SK-N-SH treated with all-trans-retinoic acid at 6 μM for 48 hours (cell line): ENCODE results near the gene HSPG2.

Experiments used
- ATAC-seq: fragments of 200-7000 bp; cut with Tn5 transposase; 3 replicates; pipeline ENCODE4 v1.9.1; 2020; ENCODE audit warnings: mild to moderate bottlenecking, moderate library complexity
- ARNTL ChIP-seq: fragments of 450-650 bp; formaldehyde crosslinking; IDR thresholded peaks from 2 replicates; pipeline ENCODE4 v1.5.0; 2020; ENCODE audit warnings: low read depth, mild to moderate bottlenecking, moderate library complexity, borderline replicate concordance
- BACH2 ChIP-seq: fragments of 250-450 bp; sonication (Bioruptor Pico); IDR thresholded peaks from 2 replicates; pipeline ENCODE4 v1.9.0; 2021; ENCODE audit warnings: mild to moderate bottlenecking, borderline replicate concordance
- CSDC2 ChIP-seq: fragments of 250-450 bp; sonication (Bioruptor Pico); IDR thresholded peaks from 2 replicates; pipeline ENCODE4 v1.5.0; 2020; ENCODE audit warnings: mild to moderate bottlenecking, moderate library complexity
- ESRRG ChIP-seq: fragments of 250-450 bp; sonication (Bioruptor Pico); IDR thresholded peaks from 2 replicates; pipeline ENCODE4 v1.6.1; 2021; ENCODE audit warnings: mild to moderate bottlenecking
- GLIS3 ChIP-seq: fragments of 250-450 bp; sonication (Bioruptor Pico); IDR thresholded peaks from 2 replicates; pipeline ENCODE4 v1.5.0; 2020; ENCODE audit warnings: mild to moderate bottlenecking, moderate library complexity
- ISL1 ChIP-seq: fragments of 250-450 bp; sonication (Bioruptor Pico); IDR thresholded peaks from 2 replicates; pipeline ENCODE4 v2.1.2; 2022; ENCODE audit warnings: mild to moderate bottlenecking, moderate library complexity
- PPARA ChIP-seq: fragments of 250-450 bp; sonication (Bioruptor Pico); IDR thresholded peaks from 2 replicates; pipeline ENCODE4 v1.5.0; 2020; ENCODE audit warnings: mild to moderate bottlenecking, borderline replicate concordance
- SNAI2 ChIP-seq: fragments of 250-450 bp; sonication (Bioruptor Pico); IDR thresholded peaks from 2 replicates; pipeline ENCODE4 v1.5.0; 2020; ENCODE audit warnings: mild to moderate bottlenecking, moderate library complexity
- TOX ChIP-seq: fragments of 250-450 bp; sonication (Bioruptor Pico); IDR thresholded peaks from 2 replicates; pipeline ENCODE4 v1.8.0; 2021; ENCODE audit warnings: mild to moderate bottlenecking, moderate library complexity, borderline replicate concordance
- ZC3H10 ChIP-seq: fragments of 250-450 bp; sonication (Bioruptor Pico); IDR thresholded peaks from 2 replicates; pipeline ENCODE4 v1.5.1; 2021; ENCODE audit warnings: mild to moderate bottlenecking, moderate library complexity
- ZFP3 ChIP-seq: fragments of 250-450 bp; sonication (Bioruptor Pico); IDR thresholded peaks from 2 replicates; pipeline ENCODE4 v1.5.0; 2020; ENCODE audit warnings: mild to moderate bottlenecking, moderate library complexity
- ZFP30 ChIP-seq: fragments of 450-650 bp; formaldehyde crosslinking; IDR thresholded peaks from 2 replicates; pipeline ENCODE4 v1.5.0; 2022; ENCODE audit warnings: mild to moderate bottlenecking, moderate library complexity
- ZNF70 ChIP-seq: fragments of 450-650 bp; formaldehyde crosslinking; IDR thresholded peaks from 2 replicates; pipeline ENCODE4 v1.5.0; 2020; ENCODE audit warnings: mild to moderate bottlenecking, moderate library complexity
- ZNF8 ChIP-seq: fragments of 450-650 bp; formaldehyde crosslinking; IDR thresholded peaks from 2 replicates; pipeline ENCODE4 v1.5.0; 2020; ENCODE audit warnings: mild to moderate bottlenecking, moderate library complexity
- TF ChIP-seq, protein P1 (sequence below): fragments of 250-450 bp; sonication (Bioruptor Pico); IDR thresholded peaks from 2 replicates; pipeline ENCODE4 v1.5.1; 2020; ENCODE audit warnings: low read depth, mild to moderate bottlenecking, moderate library complexity
- TF ChIP-seq, protein P2 (sequence below): fragments of 250-450 bp; sonication (Bioruptor Pico); IDR thresholded peaks from 2 replicates; pipeline ENCODE4 v1.8.0; 2021; ENCODE audit warnings: low read depth, mild to moderate bottlenecking, moderate library complexity, borderline replicate concordance
- TF ChIP-seq, protein P3 (sequence below): fragments of 250-450 bp; sonication (Bioruptor Pico); IDR thresholded peaks from 2 replicates; pipeline ENCODE4 v1.8.0; 2020; ENCODE audit warnings: mild to moderate bottlenecking, moderate library complexity, borderline replicate concordance
- TF ChIP-seq, protein P4 (sequence below): fragments of 250-450 bp; sonication (Bioruptor Pico); IDR thresholded peaks from 2 replicates; pipeline ENCODE4 v1.5.0; 2020; ENCODE audit warnings: mild to moderate bottlenecking, moderate library complexity

The HSPG2 gene

DNA sequence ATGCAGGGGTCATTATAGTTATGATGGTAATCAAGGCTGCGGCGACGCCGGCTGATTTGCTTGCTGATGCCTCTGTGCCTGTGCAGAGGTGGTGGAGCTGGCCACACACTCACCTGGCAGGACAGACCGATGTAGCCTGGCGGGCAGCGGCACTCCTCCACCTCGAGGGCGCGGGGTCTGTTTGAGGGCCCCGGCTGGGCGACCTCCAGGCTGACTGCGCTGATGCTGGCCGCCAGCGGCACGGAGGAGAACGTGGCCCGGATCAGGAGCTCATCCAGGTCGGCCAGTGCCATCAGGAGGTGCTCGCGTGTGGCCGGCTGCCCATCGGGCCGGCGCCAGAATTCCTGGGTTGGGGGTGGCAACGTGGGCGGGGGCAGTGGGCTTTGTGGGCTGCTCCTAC, 72.4 kb downstream of the HSPG2 start:
- no peak for ATAC-seq
- TF ChIP-seq ZFP3 (CRISPR knock-in tag), result no peak
- TF ChIP-seq, protein P1, sequence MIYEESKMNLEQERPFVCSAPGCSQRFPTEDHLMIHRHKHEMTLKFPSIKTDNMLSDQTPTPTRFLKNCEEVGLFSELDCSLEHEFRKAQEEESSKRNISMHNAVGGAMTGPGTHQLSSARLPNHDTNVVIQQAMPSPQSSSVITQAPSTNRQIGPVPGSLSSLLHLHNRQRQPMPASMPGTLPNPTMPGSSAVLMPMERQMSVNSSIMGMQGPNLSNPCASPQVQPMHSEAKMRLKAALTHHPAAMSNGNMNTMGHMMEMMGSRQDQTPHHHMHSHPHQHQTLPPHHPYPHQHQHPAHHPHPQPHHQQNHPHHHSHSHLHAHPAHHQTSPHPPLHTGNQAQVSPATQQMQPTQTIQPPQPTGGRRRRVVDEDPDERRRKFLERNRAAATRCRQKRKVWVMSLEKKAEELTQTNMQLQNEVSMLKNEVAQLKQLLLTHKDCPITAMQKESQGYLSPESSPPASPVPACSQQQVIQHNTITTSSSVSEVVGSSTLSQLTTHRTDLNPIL (CRISPR knock-in tag), result no peak
- no peak for TF ChIP-seq SNAI2 (CRISPR knock-in tag)
- TF ChIP-seq ZFP30 (CRISPR knock-in tag), result no peak
- no peak for TF ChIP-seq ZNF8 (CRISPR knock-in tag)
- TF ChIP-seq, protein P2, sequence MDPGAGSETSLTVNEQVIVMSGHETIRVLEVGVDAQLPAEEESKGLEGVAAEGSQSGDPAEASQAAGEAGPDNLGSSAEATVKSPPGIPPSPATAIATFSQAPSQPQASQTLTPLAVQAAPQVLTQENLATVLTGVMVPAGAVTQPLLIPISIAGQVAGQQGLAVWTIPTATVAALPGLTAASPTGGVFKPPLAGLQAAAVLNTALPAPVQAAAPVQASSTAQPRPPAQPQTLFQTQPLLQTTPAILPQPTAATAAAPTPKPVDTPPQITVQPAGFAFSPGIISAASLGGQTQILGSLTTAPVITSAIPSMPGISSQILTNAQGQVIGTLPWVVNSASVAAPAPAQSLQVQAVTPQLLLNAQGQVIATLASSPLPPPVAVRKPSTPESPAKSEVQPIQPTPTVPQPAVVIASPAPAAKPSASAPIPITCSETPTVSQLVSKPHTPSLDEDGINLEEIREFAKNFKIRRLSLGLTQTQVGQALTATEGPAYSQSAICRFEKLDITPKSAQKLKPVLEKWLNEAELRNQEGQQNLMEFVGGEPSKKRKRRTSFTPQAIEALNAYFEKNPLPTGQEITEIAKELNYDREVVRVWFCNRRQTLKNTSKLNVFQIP (CRISPR knock-in tag), result no peak
- TF ChIP-seq CSDC2 (CRISPR knock-in tag), result no peak
- TF ChIP-seq, protein P3, sequence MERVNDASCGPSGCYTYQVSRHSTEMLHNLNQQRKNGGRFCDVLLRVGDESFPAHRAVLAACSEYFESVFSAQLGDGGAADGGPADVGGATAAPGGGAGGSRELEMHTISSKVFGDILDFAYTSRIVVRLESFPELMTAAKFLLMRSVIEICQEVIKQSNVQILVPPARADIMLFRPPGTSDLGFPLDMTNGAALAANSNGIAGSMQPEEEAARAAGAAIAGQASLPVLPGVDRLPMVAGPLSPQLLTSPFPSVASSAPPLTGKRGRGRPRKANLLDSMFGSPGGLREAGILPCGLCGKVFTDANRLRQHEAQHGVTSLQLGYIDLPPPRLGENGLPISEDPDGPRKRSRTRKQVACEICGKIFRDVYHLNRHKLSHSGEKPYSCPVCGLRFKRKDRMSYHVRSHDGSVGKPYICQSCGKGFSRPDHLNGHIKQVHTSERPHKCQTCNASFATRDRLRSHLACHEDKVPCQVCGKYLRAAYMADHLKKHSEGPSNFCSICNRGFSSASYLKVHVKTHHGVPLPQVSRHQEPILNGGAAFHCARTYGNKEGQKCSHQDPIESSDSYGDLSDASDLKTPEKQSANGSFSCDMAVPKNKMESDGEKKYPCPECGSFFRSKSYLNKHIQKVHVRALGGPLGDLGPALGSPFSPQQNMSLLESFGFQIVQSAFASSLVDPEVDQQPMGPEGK (CRISPR knock-in tag), result no peak
- TF ChIP-seq BACH2 (CRISPR knock-in tag), result no peak

DNA sequence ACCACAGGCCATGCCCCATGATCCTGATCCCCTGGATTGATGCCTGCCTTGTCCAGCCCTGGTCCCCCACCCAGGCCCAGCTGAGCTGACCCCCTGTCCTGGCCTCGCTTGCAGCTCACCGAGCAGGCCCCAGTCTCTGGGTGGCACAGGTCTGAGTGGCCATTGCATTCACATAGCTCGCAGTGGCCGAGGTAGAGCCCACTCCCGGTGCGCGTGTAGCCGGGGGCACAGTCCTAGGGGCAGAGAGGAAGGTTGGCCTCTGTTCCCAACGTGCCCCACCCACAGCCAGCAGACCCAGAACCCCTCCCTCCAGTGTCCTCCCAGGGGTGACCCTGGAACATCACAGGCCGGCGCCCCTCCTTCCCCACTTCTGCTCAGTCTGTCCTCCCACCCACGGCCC, 73.1 kb downstream of the HSPG2 start:
- no peak for ATAC-seq
- TF ChIP-seq ZFP30 (CRISPR knock-in tag) (no peak), TOX (CRISPR knock-in tag) (no peak), GLIS3 (CRISPR knock-in tag) (no peak)
- TF ChIP-seq, protein P1 (CRISPR knock-in tag), result no peak

DNA sequence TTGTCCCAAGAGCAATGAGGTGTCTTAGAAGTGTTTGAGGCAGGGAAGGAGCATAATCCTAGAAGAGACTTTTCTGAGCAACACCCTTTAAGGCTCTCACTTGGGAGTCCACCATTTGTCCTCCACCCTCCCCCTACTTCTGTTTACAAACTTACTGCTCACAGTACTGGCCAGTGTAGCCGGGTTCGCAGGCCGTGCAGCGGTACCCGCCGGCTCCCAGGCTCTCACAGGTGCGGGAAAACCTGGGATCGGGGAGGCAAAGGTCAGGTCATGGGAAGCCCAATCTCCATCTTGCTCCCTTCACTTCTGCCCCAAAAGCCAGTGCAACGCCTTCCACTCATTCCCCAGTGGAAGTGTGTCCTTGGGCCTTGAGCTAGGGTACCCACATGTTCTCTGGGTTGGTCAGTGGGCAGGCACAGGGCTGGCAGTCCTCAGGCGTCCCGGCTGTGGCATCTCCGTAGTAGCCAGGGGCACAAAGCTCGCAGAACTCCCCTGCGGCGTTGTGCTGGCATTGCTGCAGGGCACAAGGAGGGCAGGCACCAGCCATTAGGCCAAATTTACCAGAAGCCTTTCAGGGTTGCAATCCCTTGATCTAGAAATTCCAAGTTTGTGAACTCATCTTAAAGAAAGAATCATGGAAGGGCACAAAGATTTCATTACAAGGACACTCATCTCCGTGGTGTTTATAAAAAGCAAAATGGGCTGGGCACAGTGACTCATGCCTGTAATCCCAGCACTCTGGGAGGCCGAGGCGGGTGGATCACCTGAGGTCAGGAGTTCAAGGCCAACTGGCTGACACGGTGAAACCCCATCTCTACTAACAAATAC, 75.3 kb downstream of the HSPG2 start:
- TF ChIP-seq ISL1 (CRISPR knock-in tag) (no peak), ARNTL (no peak), ESRRG (CRISPR knock-in tag) (no peak), ZNF70 (CRISPR knock-in tag) (no peak), ZNF8 (CRISPR knock-in tag) (no peak), ZC3H10 (CRISPR knock-in tag) (no peak), PPARA (CRISPR knock-in tag) (no peak), SNAI2 (CRISPR knock-in tag) (no peak), BACH2 (CRISPR knock-in tag) (no peak)
- TF ChIP-seq, protein P4, sequence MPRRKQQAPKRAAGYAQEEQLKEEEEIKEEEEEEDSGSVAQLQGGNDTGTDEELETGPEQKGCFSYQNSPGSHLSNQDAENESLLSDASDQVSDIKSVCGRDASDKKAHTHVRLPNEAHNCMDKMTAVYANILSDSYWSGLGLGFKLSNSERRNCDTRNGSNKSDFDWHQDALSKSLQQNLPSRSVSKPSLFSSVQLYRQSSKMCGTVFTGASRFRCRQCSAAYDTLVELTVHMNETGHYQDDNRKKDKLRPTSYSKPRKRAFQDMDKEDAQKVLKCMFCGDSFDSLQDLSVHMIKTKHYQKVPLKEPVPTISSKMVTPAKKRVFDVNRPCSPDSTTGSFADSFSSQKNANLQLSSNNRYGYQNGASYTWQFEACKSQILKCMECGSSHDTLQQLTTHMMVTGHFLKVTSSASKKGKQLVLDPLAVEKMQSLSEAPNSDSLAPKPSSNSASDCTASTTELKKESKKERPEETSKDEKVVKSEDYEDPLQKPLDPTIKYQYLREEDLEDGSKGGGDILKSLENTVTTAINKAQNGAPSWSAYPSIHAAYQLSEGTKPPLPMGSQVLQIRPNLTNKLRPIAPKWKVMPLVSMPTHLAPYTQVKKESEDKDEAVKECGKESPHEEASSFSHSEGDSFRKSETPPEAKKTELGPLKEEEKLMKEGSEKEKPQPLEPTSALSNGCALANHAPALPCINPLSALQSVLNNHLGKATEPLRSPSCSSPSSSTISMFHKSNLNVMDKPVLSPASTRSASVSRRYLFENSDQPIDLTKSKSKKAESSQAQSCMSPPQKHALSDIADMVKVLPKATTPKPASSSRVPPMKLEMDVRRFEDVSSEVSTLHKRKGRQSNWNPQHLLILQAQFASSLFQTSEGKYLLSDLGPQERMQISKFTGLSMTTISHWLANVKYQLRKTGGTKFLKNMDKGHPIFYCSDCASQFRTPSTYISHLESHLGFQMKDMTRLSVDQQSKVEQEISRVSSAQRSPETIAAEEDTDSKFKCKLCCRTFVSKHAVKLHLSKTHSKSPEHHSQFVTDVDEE (CRISPR knock-in tag), result no peak
- TF ChIP-seq, protein P2 (CRISPR knock-in tag), result no peak
- ATAC-seq, result peak; percentile 81
